Activated T-cell treated with anti-CD3 and anti-CD28 coated beads, Interleukin-2, amount 50 U/mL, for 72 hours (primary cell): Measurements from ENCODE around the gene POU2F3. TPM values are rescaled to one million over a fixed set of nuclear protein-coding genes. Genes with fewer than 3 reads are reported as not detected.
"Not testable (repeated sequence)": the region's sequence is repeated elsewhere in the genome, so short reads cannot be mapped to it uniquely, and the experiment has no call there.

Experiments
- ATAC-seq, 2 donors: fragments of 150-1000 bp; cut with Tn5 transposase; replicated peaks in 1 of 2; 2 replicates each; pipeline ENCODE4 v1.10.0; 2021; ENCODE audit warnings: moderate library complexity in 2 of 2, mild to moderate bottlenecking in 1 of 2
- DNase-seq, 2 donors: peaks; one replicate each; pipeline ENCODE4 v3.0.0; 2021 to 2022; ENCODE audit warnings: mixed read lengths in 1 of 2
- H3K27ac Mint-ChIP-seq: one replicate; pipeline ENCODE4 v1.8.0; 2022; ENCODE audit warnings: mild to moderate bottlenecking, moderate library complexity, mixed read lengths
- H3K27me3 Mint-ChIP-seq: one replicate; pipeline ENCODE4 v1.8.0; 2022; ENCODE audit warnings: low read depth, mixed read lengths
- H3K36me3 Mint-ChIP-seq, 2 donors: one replicate each; pipeline ENCODE4 v1.8.0; 2022; ENCODE audit warnings: mixed read lengths in 2 of 2, mild to moderate bottlenecking in 1 of 2; ENCODE audit not compliant: insufficient read depth in 2 of 2
- H3K4me1 Mint-ChIP-seq: one replicate; pipeline ENCODE4 v1.8.0; 2022; ENCODE audit warnings: low read depth, mixed read lengths
- H3K4me3 Mint-ChIP-seq, 2 donors: one replicate each; pipeline ENCODE4 v1.8.0; 2022; ENCODE audit warnings: mild to moderate bottlenecking in 2 of 2, mixed read lengths in 2 of 2, moderate library complexity in 2 of 2
- H3K9me3 Mint-ChIP-seq, 2 donors: one replicate each; pipeline ENCODE4 v1.8.0; 2022; ENCODE audit warnings: mixed read lengths in 2 of 2
- total RNA-seq, 2 donors: library from RNA; stranded (reverse); gene quantifications; one replicate each; pipeline ENCODE4 v1.2.3, GENCODE V29; 2022

POU2F3 gene
- total RNA-seq, 2 donors from 2014 or later = 0.14 to 0.39 TPM

GRCh38 chr11:120238968-120239620 lies 846 bp upstream of the POU2F3 start:
- ATAC-seq (no peak), DNase-seq (no peak)
- Mint-ChIP-seq H3K9me3 (no peaks in the 10 kb centered on the region), H3K4me1 (peaks cover 6% of the 10 kb centered on the region), H3K4me3 (no peak overlapping the region), H3K27me3 (peaks cover 93% of the 10 kb centered on the region), H3K27ac (no peak overlapping the region), H3K36me3 (no peaks in the 10 kb centered on the region)

- H3K36me3 Mint-ChIP-seq = no peaks in the 10 kb centered on the region
- H3K27ac Mint-ChIP-seq = no peak overlapping the region
- ATAC-seq (no peak), DNase-seq (no peak)
- no peaks in the 10 kb centered on the region for H3K9me3 Mint-ChIP-seq
- H3K4me3 Mint-ChIP-seq = no peak overlapping the region
- H3K4me1 Mint-ChIP-seq = peaks cover 20% of the 10 kb centered on the region
- H3K27me3 Mint-ChIP-seq = peaks cover 93% of the 10 kb centered on the region
Observed at GRCh38 chr11:120240866-120241265, 926 bp downstream of the POU2F3 start.

- ATAC-seq (no peak), DNase-seq (no peak)
- H3K27ac Mint-ChIP-seq = no peak overlapping the region
- peaks cover 93% of the 10 kb centered on the region for H3K27me3 Mint-ChIP-seq
- H3K9me3 Mint-ChIP-seq = no peaks in the 10 kb centered on the region
- H3K36me3 Mint-ChIP-seq = no peaks in the 10 kb centered on the region
- peaks cover 20% of the 10 kb centered on the region for H3K4me1 Mint-ChIP-seq
- no peak overlapping the region for H3K4me3 Mint-ChIP-seq
Observed at GRCh38 chr11:120241277-120241676, 1.3 kb downstream of the POU2F3 start.

GRCh38 chr11:120243221-120243620 lies 3.3 kb downstream of the POU2F3 start:
- H3K4me3 Mint-ChIP-seq = no peak overlapping the region
- DNase-seq (no peak), ATAC-seq (no peak)
- H3K9me3 Mint-ChIP-seq = no peaks in the 10 kb centered on the region
- H3K27me3 Mint-ChIP-seq = peaks cover 91% of the 10 kb centered on the region
- H3K36me3 Mint-ChIP-seq = no peaks in the 10 kb centered on the region
- H3K4me1 Mint-ChIP-seq = peaks cover 30% of the 10 kb centered on the region
- no peak overlapping the region for H3K27ac Mint-ChIP-seq

- peaks cover 79% of the 10 kb centered on the region for H3K27me3 Mint-ChIP-seq
- peak in 1 of 2 donors; percentile 25 for DNase-seq
- H3K4me1 Mint-ChIP-seq = peaks cover 44% of the 10 kb centered on the region
- H3K36me3 Mint-ChIP-seq = no peaks in the 10 kb centered on the region
- no peaks in the 10 kb centered on the region for H3K9me3 Mint-ChIP-seq
- H3K4me3 Mint-ChIP-seq = peak overlapping the region in 1 of 2 donors; percentile 51
- H3K27ac Mint-ChIP-seq = no peak overlapping the region
- ATAC-seq = peak; percentile 35 to 52
Observed at GRCh38 chr11:120244476-120245365, 4.8 kb downstream of the POU2F3 start.

GRCh38 chr11:120245434-120245833 lies 5.5 kb downstream of the POU2F3 start:
- no peak overlapping the region for H3K4me3 Mint-ChIP-seq
- no peak overlapping the region for H3K27ac Mint-ChIP-seq
- H3K9me3 Mint-ChIP-seq = no peaks in the 10 kb centered on the region
- peaks cover 84% of the 10 kb centered on the region for H3K27me3 Mint-ChIP-seq
- ATAC-seq = no peak
- H3K4me1 Mint-ChIP-seq = peaks cover 44% of the 10 kb centered on the region
- no peak for DNase-seq
- peaks cover 0 to 1% of the 10 kb centered on the region in 2 donors for H3K36me3 Mint-ChIP-seq

GRCh38 chr11:120248551-120249278 lies 8.8 kb downstream of the POU2F3 start:
- Mint-ChIP-seq H3K36me3 (peaks cover 0 to 1% of the 10 kb centered on the region in 2 donors), H3K9me3 (no peaks in the 10 kb centered on the region), H3K4me1 (peaks cover 42% of the 10 kb centered on the region), H3K27me3 (peaks cover 77% of the 10 kb centered on the region), H3K4me3 (peak overlapping the region; percentile 70 to 84), H3K27ac (peak overlapping the region; percentile 66)
- DNase-seq = peak; percentile 21 to 28
- peak; percentile 87 to 89 for ATAC-seq

GRCh38 chr11:120249279-120250262 lies 9.6 kb downstream of the POU2F3 start:
- Mint-ChIP-seq H3K27me3 (peaks cover 77% of the 10 kb centered on the region), H3K4me3 (peak overlapping the region; percentile 70 to 84), H3K4me1 (peaks cover 35% of the 10 kb centered on the region), H3K9me3 (no peaks in the 10 kb centered on the region), H3K27ac (no peak overlapping the region), H3K36me3 (peaks cover 0 to 1% of the 10 kb centered on the region in 2 donors)
- DNase-seq = no peak
- ATAC-seq = peak; percentile 1

GRCh38 chr11:120253377-120253776 lies 13.4 kb downstream of the POU2F3 start:
- not testable (repeated sequence) for ATAC-seq, H3K36me3 Mint-ChIP-seq, H3K4me3 Mint-ChIP-seq, H3K9me3 Mint-ChIP-seq, DNase-seq, H3K27ac Mint-ChIP-seq
- Mint-ChIP-seq H3K4me1 (peaks cover 19% of the 10 kb centered on the region), H3K27me3 (peaks cover 78% of the 10 kb centered on the region)

GRCh38 chr11:120254788-120255518 lies 15.0 kb downstream of the POU2F3 start:
- no peak for ATAC-seq

GRCh38 chr11:120255519-120255866 lies 15.6 kb downstream of the POU2F3 start:
- H3K9me3 Mint-ChIP-seq = no peaks in the 10 kb centered on the region
- H3K27me3 Mint-ChIP-seq = peaks cover 83% of the 10 kb centered on the region
- no peaks in the 10 kb centered on the region for H3K36me3 Mint-ChIP-seq
- H3K4me3 Mint-ChIP-seq = no peak overlapping the region
- ATAC-seq = no peak
- peaks cover 7% of the 10 kb centered on the region for H3K4me1 Mint-ChIP-seq
- no peak for DNase-seq
- H3K27ac Mint-ChIP-seq = no peak overlapping the region

More at GRCh38 chr11:120254788-120255518, 15.0 kb downstream of the POU2F3 start:
- peaks cover 0 to 1% of the 10 kb centered on the region in 2 donors for H3K36me3 Mint-ChIP-seq
- H3K27ac Mint-ChIP-seq = no peak overlapping the region
- no peak overlapping the region for H3K4me3 Mint-ChIP-seq
- H3K4me1 Mint-ChIP-seq = peaks cover 7% of the 10 kb centered on the region
- H3K27me3 Mint-ChIP-seq = peaks cover 85% of the 10 kb centered on the region
- H3K9me3 Mint-ChIP-seq = no peaks in the 10 kb centered on the region
- DNase-seq = no peak

GRCh38 chr11:120256178-120256577 lies 16.2 kb downstream of the POU2F3 start:
- Mint-ChIP-seq H3K27ac (no peak overlapping the region), H3K36me3 (no peaks in the 10 kb centered on the region), H3K27me3 (peaks cover 82% of the 10 kb centered on the region), H3K4me1 (peaks cover 7% of the 10 kb centered on the region), H3K4me3 (no peak overlapping the region), H3K9me3 (no peaks in the 10 kb centered on the region)
- ATAC-seq = no peak
- no peak for DNase-seq
